PC-9 (cell line): ENCODE results near the gene TMEM258. TPM values are rescaled to one million over a fixed set of nuclear protein-coding genes. Genes with fewer than 3 reads are reported as not detected.
A peak's percentile ranks its signal among the peaks of the same experiment; 100 is the strongest.

Experiments
- BruUV-seq: library from RNA; stranded (reverse); fragments of 400-500 nt; replicated peaks from 2 replicates; lab custom pipeline; 2021; lab: Mats Ljungman, UMichigan
- CTCF ChIA-PET: fragments of 300-600 bp; sonication (Branson Sonifier 250); formaldehyde crosslinking; loops from one replicate; lab custom pipeline; 2022; ENCODE audit warnings: antibody characterized with exemption; lab: Charles Lee
- POLR2A ChIA-PET: fragments of 300-600 bp; sonication (Branson Sonifier 250); formaldehyde crosslinking; loops from one replicate; lab custom pipeline; 2022; ENCODE audit warnings: antibody characterized with exemption; ENCODE audit not compliant: unreplicated experiment; lab: Charles Lee
- DNase-seq, 2 experiments: peaks; one replicate each; pipeline versions ENCODE4 v3.0.0 to v3.0.0-alpha.2; 2015 to 2022; ENCODE audit warnings: mixed read lengths in 1 of 2
- H2AFZ ChIP-seq: fragments of 200-600 bp; sonication (generic); 2 replicates; pipeline ENCODE4 v1.8.1; 2017; ENCODE audit warnings: antibody characterized with exemption
- H3F3A ChIP-seq: fragments of 200-600 bp; sonication (generic); 2 replicates; pipeline ENCODE4 v1.8.1; 2017; ENCODE audit warnings: antibody characterized with exemption, mild to moderate bottlenecking, low read depth; ENCODE audit not compliant: insufficient read depth
- H3K27ac ChIP-seq: fragments of 200-600 bp; sonication (generic); 2 replicates; pipeline ENCODE4 v1.6.1; 2016; ENCODE audit warnings: mixed run types
- H3K27me3 ChIP-seq: fragments of 200-600 bp; sonication (generic); 2 replicates; pipeline ENCODE4 v1.6.1; 2016; ENCODE audit warnings: low read depth, mixed run types; ENCODE audit not compliant: insufficient read depth
- H3K36me3 ChIP-seq: fragments of 200-600 bp; sonication (generic); 2 replicates; pipeline ENCODE4 v1.6.1; 2016; ENCODE audit warnings: low read depth, mixed run types
- H3K4me1 ChIP-seq: fragments of 200-600 bp; sonication (generic); replicated peaks from 2 replicates; pipeline ENCODE4 v1.6.1; 2016; ENCODE audit warnings: mixed run types; ENCODE audit not compliant: insufficient read depth
- H3K4me2 ChIP-seq: fragments of 200-600 bp; sonication (generic); 2 replicates; pipeline ENCODE4 v1.6.1; 2017; ENCODE audit warnings: mixed run types
- H3K4me3 ChIP-seq: fragments of 200-600 bp; sonication (generic); 2 replicates; pipeline ENCODE4 v1.6.1; 2016; ENCODE audit warnings: mixed run types
- H3K79me2 ChIP-seq: fragments of 200-600 bp; sonication (generic); 2 replicates; pipeline ENCODE4 v1.6.1; 2017; ENCODE audit warnings: low read depth, mixed run types
- H3K9me2 ChIP-seq: fragments of 200-600 bp; sonication (generic); 2 replicates; pipeline ENCODE4 v1.8.1; 2017; ENCODE audit warnings: mild to moderate bottlenecking; ENCODE audit not compliant: insufficient read depth
- H3K9me3 ChIP-seq: fragments of 200-600 bp; sonication (generic); 2 replicates; pipeline ENCODE4 v1.8.1; 2016; ENCODE audit warnings: low read depth; ENCODE audit not compliant: insufficient read depth
- H4K20me1 ChIP-seq: fragments of 200-600 bp; sonication (generic); 2 replicates; pipeline ENCODE4 v1.8.1; 2017; ENCODE audit not compliant: insufficient read depth
- CTCF ChIP-seq: fragments of 200-600 bp; sonication (generic); conservative IDR thresholded peaks from 2 replicates; pipeline ENCODE4 v1.6.1; 2017; ENCODE audit warnings: mixed run types, antibody characterized with exemption, mild to moderate bottlenecking, moderate library complexity
- EZH2 ChIP-seq: fragments of 200-600 bp; sonication (generic); IDR thresholded peaks from 2 replicates; pipeline ENCODE4 v1.8.0; 2017; ENCODE audit warnings: antibody characterized with exemption, low read depth
- intact Hi-C: fragments of 100-400 bp; cut with micrococcal nuclease; formaldehyde crosslinking; loops from one replicate; pipeline ENCODE4 v1.10.0; 2022; ENCODE audit not compliant: unreplicated experiment
- total RNA-seq: library from RNA; stranded (reverse); gene quantifications from 2 replicates; pipeline ENCODE4 v1.2.3, GENCODE V29; 2021

The TMEM258 gene
- total RNA-seq, 1 experiment from 2014 or later, result 217 TPM

GRCh38 chr11:61747192-61747966 is 45.0 kb downstream of the TMEM258 start:
- no TSS peak for BruUV-seq
- no peak overlapping the region for H3K27ac ChIP-seq
- peaks cover 8% of the 10 kb centered on the region; the same call in 1 of the 2 replicates for H3F3A ChIP-seq
- H4K20me1 ChIP-seq, result no peaks in the 10 kb centered on the region
- peaks cover 18% of the 10 kb centered on the region for H3K4me1 ChIP-seq
- H3K79me2 ChIP-seq, result no peaks in the 10 kb centered on the region
- no peaks in the 10 kb centered on the region for H3K9me2 ChIP-seq
- H3K27me3 ChIP-seq, result no peaks in the 10 kb centered on the region
- H3K4me3 ChIP-seq, result no peak overlapping the region
- TF ChIP-seq CTCF (peak; percentile 98), EZH2 (no peak)
- peak; percentile 65 to 86 for DNase-seq
- ChIA-PET POLR2A (interaction anchor here (0.6 kb wide), 2 partner anchors 17 to 419 kb away, joined by 5 to 6 read pairs; no protein-coding TSS in a partner anchor), CTCF (interaction anchor here (0.6 to 1.5 kb wide), 5 partner anchors 10 to 969 kb away, joined by 3 to 7 read pairs (median 3); no protein-coding TSS in a partner anchor)
- intact Hi-C loops, result loop anchor here (1.0 to 5.0 kb wide), 4 partner anchors 29 to 360 kb away; partner anchors contain the start of genes FEN1 and TMEM258
- H2AFZ ChIP-seq, result no peak overlapping the region
- peak overlapping the region; percentile 29; the same call in 1 of the 2 replicates for H3K4me2 ChIP-seq
- H3K36me3 ChIP-seq, result no peaks in the 10 kb centered on the region
- H3K9me3 ChIP-seq, result no peaks in the 10 kb centered on the region

DNA sequence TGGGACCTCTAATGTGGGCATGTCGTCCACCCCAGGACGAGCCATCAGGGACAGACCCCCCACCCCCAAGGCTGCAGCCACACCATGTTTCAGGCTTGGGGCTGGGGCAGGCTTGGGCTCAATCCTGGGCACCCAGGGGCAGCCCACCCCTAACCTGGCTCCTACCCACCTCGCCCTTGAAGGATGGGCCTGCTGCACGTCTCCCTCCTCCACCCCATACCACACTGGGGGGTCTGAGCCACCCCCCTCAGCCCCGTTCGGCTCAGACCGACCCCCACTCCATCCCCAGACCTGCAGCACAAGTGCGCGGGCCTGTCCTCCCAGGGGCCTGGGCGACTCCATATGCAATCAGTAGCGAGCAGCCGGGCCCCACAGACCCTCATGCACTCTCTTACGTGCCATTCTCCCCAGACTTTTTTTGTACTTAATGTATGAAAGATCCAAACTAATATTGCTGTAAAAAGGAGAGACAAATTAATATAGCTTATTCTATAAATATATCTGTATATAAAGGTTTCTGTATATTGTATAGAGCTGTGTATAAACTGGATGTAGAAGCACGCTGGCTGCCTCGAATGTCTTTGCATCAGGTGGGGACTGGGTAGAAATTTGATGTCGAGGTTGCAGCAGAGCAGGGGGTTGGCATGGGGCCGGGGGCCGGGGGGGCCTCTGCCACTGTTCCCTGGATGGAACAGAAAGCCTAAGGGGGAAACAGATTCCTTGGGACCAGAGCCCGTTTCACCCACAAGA is 45.8 kb downstream of the TMEM258 start:
- Histone ChIP-seq H3K36me3 (no peaks in the 10 kb centered on the region), H3K27me3 (no peaks in the 10 kb centered on the region), H3K4me2 (no peak overlapping the region), H4K20me1 (no peaks in the 10 kb centered on the region), H3K4me3 (no peak overlapping the region), H3K79me2 (no peaks in the 10 kb centered on the region), H2AFZ (no peak overlapping the region), H3K27ac (no peak overlapping the region), H3K4me1 (peaks cover 25% of the 10 kb centered on the region), H3K9me3 (no peaks in the 10 kb centered on the region), H3F3A (peaks cover 16% of the 10 kb centered on the region; the same call in 1 of the 2 replicates), H3K9me2 (no peaks in the 10 kb centered on the region)
- ChIA-PET CTCF (interaction anchor here (0.7 to 1.5 kb wide), 4 partner anchors 9 to 410 kb away, joined by 3 to 16 read pairs (median 5); no protein-coding TSS in a partner anchor), POLR2A (no interaction called here)
- DNase-seq, result no peak
- no TSS peak for BruUV-seq
- TF ChIP-seq CTCF (no peak), EZH2 (no peak)
- intact Hi-C loops, result loop anchor here (1.0 to 5.0 kb wide), 4 partner anchors 30 to 361 kb away; partner anchors contain the start of genes FEN1 and TMEM258

DNA sequence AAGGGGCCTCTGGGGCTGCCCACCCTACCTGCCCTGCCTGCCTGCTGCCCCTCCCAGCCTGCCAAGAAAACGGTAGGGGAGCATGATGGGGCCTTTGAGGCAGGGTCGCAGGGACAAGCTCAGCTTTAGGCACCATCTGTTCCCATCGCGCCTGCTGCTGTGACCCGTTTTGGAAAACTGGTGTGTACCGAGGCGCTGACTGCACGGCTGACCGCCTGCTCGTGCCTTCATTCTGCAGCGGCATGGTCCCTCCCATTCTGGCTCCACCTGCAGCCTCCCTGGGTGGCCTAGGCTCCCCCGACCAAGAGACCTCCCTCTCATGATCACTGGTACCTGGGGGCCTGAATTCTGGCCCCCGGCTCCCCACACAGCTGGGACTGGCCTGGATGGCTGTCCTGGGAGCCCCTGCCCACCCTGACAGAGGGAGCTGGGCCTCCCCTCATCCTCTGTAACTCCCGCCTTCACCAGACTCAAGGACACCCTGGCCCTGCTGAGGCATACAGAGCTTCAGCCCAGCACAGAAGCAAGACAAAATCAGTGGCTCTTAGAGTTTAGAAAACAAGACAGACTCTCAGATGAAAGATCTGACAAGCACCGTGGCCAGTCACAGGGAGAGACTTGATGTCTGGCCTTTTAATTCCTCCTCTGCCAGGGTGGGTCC is 46.5 kb downstream of the TMEM258 start:
- H3K79me2 ChIP-seq, result no peaks in the 10 kb centered on the region
- H3K4me3 ChIP-seq, result no peak overlapping the region
- H2AFZ ChIP-seq, result no peak overlapping the region
- peaks cover 16% of the 10 kb centered on the region; the same call in 1 of the 2 replicates for H3F3A ChIP-seq
- CTCF ChIA-PET, result interaction anchor here (0.6 to 1.5 kb wide), 2 partner anchors 42 to 79 kb away, joined by 3 to 7 read pairs; no protein-coding TSS in a partner anchor
- TF ChIP-seq EZH2, result no peak
- no peaks in the 10 kb centered on the region for H3K27me3 ChIP-seq
- H3K36me3 ChIP-seq, result no peaks in the 10 kb centered on the region
- no peaks in the 10 kb centered on the region for H4K20me1 ChIP-seq
- H3K4me2 ChIP-seq, result no peak overlapping the region
- H3K9me3 ChIP-seq, result no peaks in the 10 kb centered on the region
- POLR2A ChIA-PET, result no interaction called here
- no TSS peak for BruUV-seq
- H3K9me2 ChIP-seq, result no peaks in the 10 kb centered on the region
- no peak overlapping the region for H3K27ac ChIP-seq
- no peak for DNase-seq
- peaks cover 25% of the 10 kb centered on the region for H3K4me1 ChIP-seq
- intact Hi-C loops, result loop anchor here (5.0 kb wide), 2 partner anchors 46 to 361 kb away; partner anchors contain the start of genes FEN1 and TMEM258
